ENCODE measurements around the gene PLA2G4E.
A peak's percentile ranks its signal among the peaks of the same experiment; 100 is the strongest.

Gene PLA2G4E

DNA sequence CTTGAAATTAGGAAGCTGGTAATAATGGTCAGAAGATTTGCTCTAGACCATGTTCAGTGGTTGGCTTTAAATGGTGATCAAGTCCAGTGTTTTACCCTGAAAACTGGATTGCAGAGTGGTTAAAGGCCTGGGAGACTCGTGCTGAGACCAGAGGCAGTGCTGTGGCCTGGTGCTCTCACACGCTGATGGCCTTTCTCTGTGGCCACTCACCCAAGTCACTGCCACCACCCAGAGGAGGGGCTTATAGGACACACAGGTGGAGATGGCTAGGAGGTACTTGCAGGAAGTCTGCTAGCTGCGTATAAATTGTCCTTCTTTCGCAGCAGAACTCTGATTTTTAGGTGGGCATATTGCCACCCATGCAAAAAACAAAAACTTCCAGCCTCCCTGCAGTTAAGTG is 42.3 kb downstream of the PLA2G4E start:
- no peak for DNase-seq (ENCODE audit: low spot score)

DNA sequence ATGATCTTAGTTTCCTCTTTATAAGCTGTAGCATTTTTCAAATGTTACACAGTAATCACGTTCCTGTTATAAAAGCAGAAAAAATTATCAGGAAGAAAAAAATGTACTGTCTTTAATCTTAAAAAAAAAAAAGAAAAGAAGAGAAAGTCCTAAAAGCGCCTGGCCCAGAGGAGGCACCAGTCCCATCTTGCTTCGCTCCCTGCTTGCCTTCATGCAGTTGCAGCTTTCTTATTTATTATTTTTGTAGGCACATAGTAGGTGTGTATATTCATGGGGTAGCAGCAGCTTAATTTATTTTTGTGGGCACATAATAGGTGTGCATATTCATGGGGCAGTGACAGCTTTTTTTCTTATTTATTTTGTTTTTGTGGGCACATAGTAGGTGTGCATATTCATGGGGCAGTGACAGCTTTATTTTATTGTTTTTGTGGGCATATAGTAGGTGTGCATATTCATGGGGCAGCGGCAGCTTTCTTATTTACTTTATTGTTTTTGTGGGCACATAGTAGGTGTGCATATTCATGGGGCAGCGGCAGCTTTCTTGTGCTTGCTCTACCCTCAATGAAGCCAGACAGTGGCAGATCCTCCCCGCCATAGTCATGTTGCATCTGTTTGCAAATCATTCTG is 43.0 kb downstream of the PLA2G4E start:
- DNase-seq (ENCODE audit: low spot score): no peak

DNA sequence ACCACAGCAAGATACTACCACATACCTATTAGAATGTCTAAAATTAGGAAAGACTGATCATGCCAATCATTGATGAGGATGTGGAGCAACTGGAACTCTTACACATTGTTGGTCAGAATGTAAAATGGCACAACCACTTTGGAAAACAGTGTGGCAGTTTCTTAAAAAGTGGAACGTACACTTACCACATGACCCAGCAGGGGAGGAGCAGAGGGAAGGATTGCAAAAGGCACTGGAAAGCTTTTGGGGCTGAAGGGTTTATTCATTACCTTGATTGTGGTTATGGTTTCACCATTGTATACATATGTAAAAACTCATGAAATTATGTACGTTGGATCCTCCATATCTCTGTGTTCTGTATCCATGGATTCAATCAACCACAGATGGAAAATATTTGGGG is 45.2 kb downstream of the PLA2G4E start:
- DNase-seq (ENCODE audit: low spot score): no peak

DNA sequence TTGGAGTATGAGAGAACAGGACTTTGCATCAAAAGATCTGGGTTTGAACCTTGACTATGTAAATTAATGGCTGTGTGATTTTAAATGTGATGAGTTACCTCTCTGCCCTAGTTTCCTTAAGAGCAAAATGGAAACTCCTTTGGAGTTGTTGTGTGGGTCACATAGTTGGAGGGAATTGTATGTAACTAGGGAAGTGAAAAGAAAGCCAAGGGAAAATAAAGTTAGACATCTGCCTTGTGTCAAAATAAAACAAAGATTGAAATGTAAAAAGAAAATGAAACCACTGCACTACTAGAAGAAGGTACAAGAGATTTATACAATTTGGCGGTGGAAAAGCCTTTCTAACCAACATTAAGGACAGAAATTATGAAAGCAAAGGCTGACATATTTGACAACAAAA is 46.8 kb downstream of the PLA2G4E start:
- no peak for DNase-seq (ENCODE audit: low spot score)

DNA sequence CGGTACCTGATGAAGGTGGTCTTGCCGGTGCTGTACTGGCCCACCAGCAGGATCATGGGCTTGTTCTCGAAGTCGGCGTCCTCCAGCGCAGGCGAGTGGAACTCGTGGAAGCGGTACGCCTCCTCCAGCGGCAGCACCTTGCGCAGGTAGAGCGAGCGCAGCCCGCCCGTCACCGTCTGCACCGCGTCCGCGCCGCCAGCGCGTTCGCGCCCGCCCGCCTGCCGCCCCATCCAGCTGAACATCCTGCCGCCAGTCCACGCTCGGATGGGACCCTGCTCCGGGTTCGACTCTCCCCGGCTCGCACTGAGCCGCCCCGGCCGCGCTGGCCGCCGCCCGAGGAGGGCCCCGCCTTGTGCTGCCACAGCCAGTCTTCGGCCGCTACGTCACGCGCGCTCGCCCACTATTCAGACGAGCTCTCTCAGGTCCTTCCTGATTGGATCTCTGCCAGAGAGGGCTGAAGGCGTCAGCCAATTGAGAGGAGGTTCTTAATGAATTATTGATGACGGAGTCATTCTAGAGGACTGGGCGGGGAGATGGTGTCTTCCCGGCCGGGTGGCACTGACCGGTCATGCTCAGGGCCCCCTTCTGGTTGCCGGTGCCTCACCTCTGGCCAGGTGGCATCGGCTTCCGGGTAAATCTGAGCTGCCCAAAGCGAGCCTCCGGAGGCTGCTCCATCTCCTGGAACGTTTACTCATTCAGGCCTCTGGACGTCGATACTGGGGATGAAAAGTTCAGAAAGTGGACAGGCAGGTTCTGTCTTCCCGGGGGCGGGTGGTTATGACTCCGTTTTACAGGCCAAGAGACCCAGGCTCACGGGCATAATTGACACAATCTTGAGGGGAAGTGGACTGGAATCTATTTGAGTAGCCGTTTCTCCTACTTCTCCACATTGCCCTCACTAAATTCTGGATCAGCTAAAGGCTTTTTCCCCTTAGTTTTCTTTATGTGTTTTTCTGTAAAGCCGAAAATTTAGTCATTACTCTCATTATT is 48.3 kb downstream of the PLA2G4E start, which contains the start of gene EHD4:
Gene EHD4 (minus strand): TSS at position 305 of the 990 bp plus-strand sequence. CDS start 63 bp downstream, at position 242.
- peak; percentile 99 for DNase-seq (ENCODE audit: low spot score)

DNA sequence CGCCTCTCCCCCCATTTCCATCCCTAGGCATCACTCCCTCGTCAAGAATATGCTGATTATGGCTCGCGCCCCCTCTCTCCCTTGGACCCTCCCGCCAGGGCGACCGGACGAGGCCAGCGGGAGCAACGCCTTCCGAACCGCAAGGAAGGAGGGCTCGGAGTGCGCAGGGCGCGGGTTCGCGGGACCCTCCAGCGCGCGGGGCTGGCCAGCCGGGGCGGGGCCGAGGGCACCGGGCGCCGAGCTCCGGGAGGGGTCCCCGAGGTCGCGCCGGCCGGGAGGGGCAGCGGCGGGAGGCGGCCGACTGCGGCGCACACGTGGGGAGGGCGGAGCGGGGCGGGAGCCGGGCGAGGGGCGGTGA is 49.0 kb downstream of the PLA2G4E start:
- DNase-seq (ENCODE audit: low spot score): no peak

DNA sequence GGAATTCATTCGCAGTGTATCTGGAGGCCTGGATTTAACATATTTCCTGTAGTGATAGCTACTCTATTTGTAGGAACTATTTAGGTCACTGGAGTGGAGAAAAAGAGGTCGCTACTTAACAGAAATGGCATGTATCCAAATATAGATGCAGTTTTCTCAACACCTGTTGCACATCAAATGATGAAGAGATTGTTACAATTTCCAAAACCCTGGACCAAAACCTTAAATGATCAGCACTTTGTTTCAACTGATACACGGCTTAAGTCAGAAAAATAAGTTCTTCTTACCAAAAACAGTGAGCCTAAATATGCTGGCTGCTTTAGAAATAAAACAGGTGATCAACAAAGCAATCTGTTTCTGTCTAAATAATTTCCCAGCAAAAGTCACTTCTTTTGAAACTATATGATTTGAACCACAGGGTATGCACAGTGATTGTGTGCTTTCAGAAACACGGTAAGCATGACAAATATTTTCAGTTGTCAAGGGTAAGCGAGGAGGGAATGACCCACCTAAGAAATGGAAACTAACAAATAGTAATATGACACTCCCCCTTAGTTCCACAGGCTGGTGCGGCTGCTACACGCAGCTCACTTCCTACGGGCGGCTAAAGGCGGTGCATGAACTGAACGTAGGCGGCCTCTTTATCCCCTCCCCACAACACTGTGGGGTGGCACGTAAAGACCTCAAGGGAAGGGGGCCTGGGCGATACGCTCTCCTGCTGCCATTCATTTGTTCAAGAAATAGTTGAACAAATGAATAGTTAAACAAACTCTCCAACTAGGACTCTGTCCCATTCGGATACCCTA is 49.5 kb downstream of the PLA2G4E start:
- peak; percentile 40 for DNase-seq (ENCODE audit: low spot score)

DNA sequence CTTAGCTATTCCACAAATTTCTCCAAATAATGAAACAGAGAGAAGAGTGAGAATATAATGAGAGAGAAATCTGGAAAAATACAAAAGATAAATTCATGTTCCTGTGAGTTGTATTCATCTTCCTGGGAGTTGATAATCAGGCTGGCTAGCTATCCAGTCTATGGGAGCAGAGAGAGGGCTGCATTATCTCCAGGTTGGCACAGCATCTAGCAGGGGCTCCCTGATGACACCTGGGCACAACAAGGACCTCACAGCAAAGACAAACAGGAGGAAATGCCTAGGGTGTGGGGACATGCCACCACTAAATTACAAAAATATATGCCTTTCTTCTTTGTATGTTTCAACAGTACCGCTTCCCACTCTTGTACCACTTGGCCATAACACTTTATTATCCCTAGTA is 50.4 kb downstream of the PLA2G4E start:
- DNase-seq (ENCODE audit: low spot score): no peak

DNA sequence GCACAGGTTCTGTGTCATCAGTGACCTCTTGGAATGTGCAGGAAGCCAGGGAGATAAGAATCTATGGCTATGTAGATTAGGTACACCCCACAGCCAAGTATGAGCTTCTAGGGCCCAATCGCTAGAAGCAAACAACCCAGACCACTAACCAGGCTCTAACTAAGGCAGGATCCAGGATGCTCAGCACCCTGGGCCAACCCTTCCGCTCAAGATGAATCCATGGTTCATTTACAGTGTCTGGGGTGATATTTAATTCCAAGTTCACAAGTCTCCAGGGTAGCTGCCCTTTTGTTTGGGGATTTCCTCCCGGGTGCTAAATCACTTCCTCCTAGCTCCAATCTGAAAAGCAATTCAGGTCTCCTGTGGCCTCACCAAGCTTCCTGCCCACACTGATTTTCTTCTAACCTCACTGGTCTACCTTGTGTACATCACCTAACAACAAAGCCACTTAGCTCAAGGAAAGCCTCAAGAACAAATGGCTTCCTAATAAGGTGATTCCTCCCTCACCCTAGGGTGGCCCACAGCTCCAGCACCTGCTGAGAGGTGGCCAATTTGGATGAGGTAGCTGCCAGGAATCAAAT is 50.9 kb downstream of the PLA2G4E start:
- DNase-seq (ENCODE audit: low spot score): no peak

DNA sequence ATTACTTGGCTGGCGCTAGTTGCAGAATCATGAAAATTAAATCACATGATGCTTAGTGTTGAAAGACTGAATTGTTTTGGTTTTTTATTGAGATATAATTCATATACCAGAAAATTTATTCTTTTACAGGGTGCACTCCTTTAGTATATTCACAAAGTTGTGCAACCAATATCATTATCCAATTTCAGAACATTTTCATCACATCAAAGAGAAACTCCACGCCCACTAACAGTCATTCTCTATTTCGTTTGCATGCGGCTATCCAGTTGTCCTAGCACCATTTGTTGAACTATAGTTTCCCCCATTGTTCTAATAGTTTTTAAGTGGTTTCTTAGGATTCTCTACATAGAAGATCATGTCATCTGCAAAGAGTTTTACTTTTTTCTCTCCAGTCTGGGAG is 52.1 kb downstream of the PLA2G4E start:
- DNase-seq (ENCODE audit: low spot score): no peak

DNA sequence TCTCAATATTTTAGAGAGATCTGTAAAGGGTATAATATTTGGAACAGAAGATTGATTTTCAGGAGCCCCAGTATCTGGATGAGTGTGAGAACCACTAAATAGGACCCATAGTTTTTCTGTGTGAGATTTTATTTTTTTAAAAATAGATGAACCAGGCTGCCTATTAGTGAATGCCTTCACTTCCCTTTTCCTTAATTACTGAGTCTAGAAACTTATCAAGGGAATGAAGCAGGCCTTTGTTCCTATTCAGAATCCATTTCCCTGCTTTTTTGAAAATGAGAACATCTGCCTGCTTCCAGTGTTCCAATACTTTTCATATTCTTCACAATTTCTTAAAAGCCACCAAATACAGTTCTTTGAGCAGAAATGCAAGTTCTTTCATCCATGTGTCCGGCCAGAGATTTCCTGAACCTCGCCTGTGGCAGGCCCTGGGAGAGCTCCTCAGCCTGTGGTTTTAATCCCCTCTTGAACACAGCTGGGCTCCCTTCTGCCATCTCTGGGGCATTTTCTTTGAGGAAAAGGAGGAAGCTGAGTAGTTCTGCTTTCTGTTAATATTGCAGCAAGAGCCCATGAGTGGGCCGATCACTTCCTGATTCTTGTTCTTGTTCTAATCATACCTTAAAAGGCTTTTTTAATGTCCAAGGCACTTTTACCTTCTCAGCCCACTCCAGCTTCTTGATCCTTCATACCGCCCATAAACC is 53.2 kb downstream of the PLA2G4E start:
- no peak for DNase-seq (ENCODE audit: low spot score)

DNA sequence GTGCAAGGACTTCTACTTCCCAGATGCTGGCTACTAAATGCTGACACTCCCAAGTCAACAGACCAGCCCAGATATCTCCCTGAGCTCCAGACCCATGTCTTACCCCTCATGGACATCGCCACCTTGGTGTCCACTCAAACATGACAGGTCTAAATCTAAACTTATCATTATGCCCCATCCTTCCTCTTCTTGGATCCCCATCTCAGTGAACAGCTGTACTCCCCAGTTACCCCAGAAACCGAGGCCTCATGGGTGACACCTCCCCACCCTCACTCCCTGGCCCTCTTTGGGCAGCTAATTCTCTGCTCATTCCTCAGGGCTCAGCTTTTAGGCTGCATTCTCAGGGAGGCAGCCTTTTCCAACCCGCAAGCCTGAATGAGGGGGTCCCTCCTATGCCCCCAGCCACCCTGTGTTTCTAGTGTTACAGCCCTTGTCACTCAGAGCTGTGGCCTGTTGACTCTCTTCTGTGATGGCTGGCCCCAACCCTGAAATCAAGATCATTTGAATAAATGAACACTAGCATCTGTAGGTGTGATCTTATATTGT is 53.8 kb downstream of the PLA2G4E start:
- no peak for DNase-seq (ENCODE audit: low spot score)

DNA sequence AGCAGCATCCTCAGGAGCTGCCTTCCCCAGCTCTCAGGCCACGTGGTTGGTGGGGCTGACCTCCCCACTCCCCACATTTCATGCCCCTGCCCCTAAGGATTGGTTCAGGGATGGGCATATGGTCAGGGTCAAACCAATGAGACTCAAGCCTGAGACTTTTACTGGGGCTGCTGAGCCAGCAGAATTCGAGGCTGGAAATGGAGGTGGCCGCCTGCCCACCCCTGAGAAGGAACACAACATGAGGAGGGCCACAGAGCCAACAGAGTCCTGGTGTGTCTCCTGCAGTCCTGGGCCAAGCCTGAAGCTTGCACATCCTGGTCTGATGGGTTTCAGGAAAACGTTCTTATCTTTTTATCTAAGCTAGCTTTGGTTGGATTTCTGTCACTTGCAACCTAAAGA is 54.4 kb downstream of the PLA2G4E start:
- no peak for DNase-seq (ENCODE audit: low spot score)

DNA sequence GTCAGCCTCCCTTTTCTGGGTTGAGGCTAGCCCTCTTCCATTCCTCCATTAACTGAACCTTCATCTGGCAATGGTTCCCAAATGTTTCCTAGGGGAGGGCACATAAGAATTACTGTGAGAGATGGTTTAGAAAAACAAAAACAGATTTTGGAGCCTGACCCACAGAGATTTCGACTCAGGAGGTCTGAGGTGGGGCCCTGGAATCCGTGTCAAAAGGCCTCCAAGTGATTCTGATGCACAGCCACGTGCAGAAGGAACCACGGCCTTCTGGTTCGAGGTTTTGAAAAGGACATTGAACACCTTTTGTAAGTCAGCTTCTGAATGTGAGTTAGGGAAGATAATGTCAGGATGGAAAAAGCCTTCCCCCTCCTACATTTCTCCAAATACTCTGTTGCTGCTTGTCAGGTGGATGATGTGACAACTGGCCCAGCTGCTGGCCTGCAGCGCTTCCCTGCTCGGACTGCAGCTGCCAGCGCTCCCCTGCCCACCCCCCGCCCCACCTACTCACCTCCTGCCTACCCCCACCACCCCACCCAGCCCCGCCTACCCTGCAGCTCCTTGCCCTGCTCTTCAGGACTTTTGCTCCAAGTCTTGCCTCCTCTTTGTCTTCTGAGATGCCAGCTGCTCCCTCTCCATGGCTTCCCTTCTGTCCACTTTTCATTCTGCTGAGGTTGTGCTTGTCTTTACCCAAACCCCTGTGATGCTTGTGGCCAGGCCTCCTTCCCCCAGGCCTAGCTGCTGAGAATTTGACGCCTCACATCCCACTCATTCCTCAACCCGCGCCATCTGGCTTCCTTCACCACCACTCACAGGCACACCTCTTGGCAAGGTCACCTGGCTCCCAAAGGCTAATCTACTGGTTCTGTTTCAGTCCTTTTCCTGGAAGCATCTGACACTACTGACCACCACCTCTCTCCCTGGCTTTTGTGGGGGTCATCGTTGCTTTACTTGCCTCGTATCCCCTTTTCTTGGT is 55.1 kb downstream of the PLA2G4E start:
- DNase-seq (ENCODE audit: low spot score): peak; percentile 25

DNA sequence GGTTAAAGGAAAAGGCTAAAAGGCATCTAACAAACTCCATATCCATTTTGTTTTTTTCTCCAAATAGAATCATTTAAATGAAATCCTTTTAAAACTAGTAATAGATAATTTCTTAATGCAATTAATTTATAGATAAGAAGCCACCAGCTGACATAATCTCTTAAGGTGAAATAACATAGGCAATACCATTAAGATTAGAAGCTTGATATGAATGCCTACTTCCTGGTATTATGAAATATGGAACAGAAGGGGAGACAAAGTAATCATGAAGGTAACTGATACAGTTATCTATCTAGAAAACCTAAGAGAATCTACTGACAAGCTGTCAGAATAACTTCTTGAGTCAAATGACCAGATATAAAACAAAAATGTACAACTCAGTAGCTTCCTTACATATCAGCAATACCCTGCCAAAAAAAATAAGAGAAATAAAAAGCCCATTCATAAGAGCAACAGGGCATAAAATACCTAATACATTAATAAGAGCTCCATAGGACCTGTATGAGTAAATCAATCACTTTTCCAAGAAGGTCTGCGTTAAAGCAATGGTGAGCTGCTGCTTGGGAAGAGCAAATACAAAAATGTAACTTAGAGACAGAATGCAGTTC is 59.1 kb downstream of the PLA2G4E start:
- DNase-seq (ENCODE audit: low spot score): no peak

DNA sequence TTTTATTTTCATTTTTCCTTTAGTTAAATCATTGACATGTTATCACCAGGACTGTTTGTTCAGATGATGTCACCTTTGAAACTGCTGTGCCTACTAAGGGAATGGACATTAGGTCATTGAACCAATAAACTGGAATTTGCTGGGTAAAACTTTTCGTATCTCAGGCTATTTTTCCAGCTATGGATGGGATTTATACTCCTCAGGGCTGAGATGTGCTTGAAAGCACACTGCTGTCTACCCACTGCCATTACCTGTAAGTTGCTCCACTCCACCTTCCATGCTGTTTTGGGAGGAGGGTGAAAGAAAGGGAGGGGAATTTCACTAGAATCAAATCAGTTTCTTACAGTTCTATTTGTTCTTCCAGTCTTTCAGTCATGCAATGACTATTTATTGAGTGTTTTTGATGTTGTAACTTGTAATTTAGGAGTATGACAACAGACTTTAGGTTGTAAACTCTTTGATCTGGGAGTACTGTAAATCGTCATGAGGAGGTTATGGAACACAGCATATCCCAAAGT is 59.8 kb downstream of the PLA2G4E start:
- DNase-seq (ENCODE audit: low spot score): no peak

DNA sequence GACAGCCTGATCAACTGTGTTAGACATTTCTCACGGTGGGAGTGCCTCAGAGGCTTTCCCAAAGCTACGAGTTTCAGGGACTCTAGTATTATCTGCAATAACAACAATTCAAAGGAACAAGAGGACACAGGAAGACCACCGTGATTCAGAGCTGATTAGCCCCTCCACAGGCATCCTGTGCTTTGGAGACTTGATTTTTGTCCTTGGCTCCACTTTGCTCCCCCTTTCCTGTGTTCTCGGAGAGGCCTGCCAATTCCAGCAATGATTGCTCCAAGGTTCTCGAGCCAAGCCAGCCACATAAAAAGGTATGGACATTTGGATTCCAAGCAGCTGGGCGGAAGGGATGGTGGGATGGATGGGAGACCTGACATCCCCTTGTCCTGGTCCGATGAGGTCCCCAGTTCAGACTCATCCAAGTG is 62.8 kb downstream of the PLA2G4E start:
- DNase-seq (ENCODE audit: low spot score): no peak

DNA sequence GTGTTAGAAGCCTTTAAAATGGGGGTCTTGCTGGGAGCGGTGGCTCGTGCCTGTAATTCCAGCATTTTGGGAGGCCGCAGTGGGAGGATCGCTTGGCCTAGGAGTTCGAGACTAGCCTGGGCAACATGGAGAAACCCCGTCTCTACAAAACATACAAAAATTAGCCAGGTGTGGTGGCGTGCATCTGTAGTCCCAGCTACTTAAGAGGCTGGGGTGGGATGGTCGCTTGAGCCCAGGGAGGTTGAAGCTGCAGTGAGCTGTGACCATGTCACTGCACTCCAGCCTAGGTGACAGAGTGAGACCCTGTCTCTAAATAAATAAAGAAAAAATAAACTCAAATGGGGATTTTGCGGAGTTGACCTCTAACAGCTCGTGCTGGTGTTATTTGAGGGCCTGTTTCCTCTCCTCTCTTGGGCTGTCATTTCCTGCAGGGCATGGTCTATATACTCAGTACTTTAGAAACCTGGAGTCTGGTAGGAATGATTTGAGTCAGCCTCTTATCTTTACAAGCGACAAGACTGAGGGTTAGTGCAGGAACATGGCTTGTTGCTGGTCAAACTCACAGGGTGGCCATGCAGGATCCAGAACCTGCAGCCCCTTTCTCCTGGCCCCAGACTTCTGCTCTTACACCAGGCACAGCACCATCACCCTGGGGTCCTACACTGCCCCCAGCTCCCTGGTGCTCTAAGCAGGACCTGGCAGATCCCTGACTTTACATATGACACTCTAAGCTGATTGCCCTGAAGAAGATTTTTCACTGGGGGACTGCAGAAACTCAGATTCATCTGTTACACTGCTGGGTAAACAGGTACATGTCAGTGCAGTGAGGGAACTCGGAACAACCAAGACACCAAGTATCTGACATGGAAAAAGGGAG is 63.6 kb downstream of the PLA2G4E start:
- DNase-seq (ENCODE audit: low spot score): no peak
